CD8-positive, alpha-beta memory T cell (primary cell): Measurements from ENCODE around the gene CKAP2. TPM values are rescaled to one million over a fixed set of nuclear protein-coding genes. Genes with fewer than 3 reads are reported as not detected.
"Not testable (repeated sequence)": the region's sequence is repeated elsewhere in the genome, so short reads cannot be mapped to it uniquely, and the experiment has no call there.

Experiments
- CTCF ChIA-PET: fragments of 350-600 bp; sonication (Branson Sonifier 250); formaldehyde crosslinking; loops from one replicate; lab custom pipeline; 2021; ENCODE audit warnings: antibody characterized with exemption; lab: Charles Lee
- POLR2A ChIA-PET: fragments of 350-600 bp; sonication (Branson Sonifier 250); formaldehyde crosslinking; loops from one replicate; lab custom pipeline; 2021; ENCODE audit warnings: antibody characterized with exemption; lab: Charles Lee
- DNase-seq, 5 donors: peaks; one replicate each; pipeline versions ENCODE4 v3.0.0 to v3.0.0-alpha.2; 2020 to 2022; ENCODE audit warnings: mixed read lengths in 1 of 5
- H3K27ac ChIP-seq: one replicate; pipeline ENCODE4 v1.7.0; 2013; ENCODE audit warnings: low read depth, mild to moderate bottlenecking, low read length, moderate library complexity
- H3K27me3 ChIP-seq: 2 replicates; pipeline ENCODE4 v1.7.0; 2013; ENCODE audit warnings: low read length, mild to moderate bottlenecking; ENCODE audit not compliant: insufficient read depth, poor library complexity, severe bottlenecking
- H3K36me3 ChIP-seq: 2 replicates; pipeline ENCODE4 v1.7.0; 2013; ENCODE audit warnings: mild to moderate bottlenecking, low read length, moderate library complexity; ENCODE audit not compliant: insufficient read depth
- H3K4me1 ChIP-seq: 2 replicates; pipeline ENCODE4 v1.7.0; 2013; ENCODE audit warnings: mild to moderate bottlenecking, low read length, moderate library complexity; ENCODE audit not compliant: insufficient read depth
- H3K4me3 ChIP-seq: 2 replicates; pipeline ENCODE4 v1.7.0; 2013; ENCODE audit warnings: mild to moderate bottlenecking, low read length
- H3K9me3 ChIP-seq: 2 replicates; pipeline ENCODE4 v1.7.0; 2013; ENCODE audit warnings: mild to moderate bottlenecking, low read length
- H3K27ac Mint-ChIP-seq, 8 donors: one replicate each; pipeline ENCODE4 v1.8.0; 2020 to 2021; ENCODE audit warnings: mixed read lengths in 8 of 8, mild to moderate bottlenecking in 6 of 8, inconsistent platforms in 3 of 8, moderate library complexity in 3 of 8
- H3K27me3 Mint-ChIP-seq, 2 donors: one replicate each; pipeline ENCODE4 v1.8.0; 2020 to 2021; ENCODE audit warnings: mixed read lengths in 2 of 2, mild to moderate bottlenecking in 1 of 2, moderate library complexity in 1 of 2
- H3K36me3 Mint-ChIP-seq, 3 donors: one replicate each; pipeline ENCODE4 v1.8.0; 2020 to 2021; ENCODE audit warnings: mixed read lengths in 3 of 3, inconsistent platforms in 1 of 3, mild to moderate bottlenecking in 1 of 3
- H3K4me1 Mint-ChIP-seq, 3 donors: one replicate each; pipeline ENCODE4 v1.8.0; 2020 to 2021; ENCODE audit warnings: mixed read lengths in 3 of 3, inconsistent platforms in 1 of 3, mild to moderate bottlenecking in 1 of 3
- H3K4me3 Mint-ChIP-seq, 7 donors: one replicate each; pipeline ENCODE4 v1.8.0; 2020 to 2021; ENCODE audit warnings: mixed read lengths in 7 of 7, mild to moderate bottlenecking in 6 of 7, moderate library complexity in 4 of 7, inconsistent platforms in 2 of 7
- H3K9me3 Mint-ChIP-seq, 5 donors: one replicate each; pipeline ENCODE4 v1.8.0; 2020 to 2022; ENCODE audit warnings: mixed read lengths in 5 of 5, mild to moderate bottlenecking in 3 of 5, moderate library complexity in 2 of 5, inconsistent platforms in 1 of 5
- polyA plus RNA-seq: library from polyadenylated mRNA; unstranded; fragments of 300-500 nt; fragmentation: Illumina TruSeq; gene quantifications from one replicate; pipeline ENCODE4 v1.2.3, GENCODE V29; 2021
- total RNA-seq, 2 experiments: library from RNA; stranded (reverse); gene quantifications; one replicate each; pipeline ENCODE4 v1.2.3, GENCODE V29; 2021

Gene CKAP2
- total and polyA plus RNA-seq, 3 experiments from 2014 or later, result 12.2 to 36.1 (median 31.1) TPM

- Histone ChIP-seq H3K27me3 (no peaks in the 10 kb centered on the region), H3K27ac (peak overlapping the region; percentile 89), H3K4me1 (peaks cover 25% of the 10 kb centered on the region), H3K36me3 (no peaks in the 10 kb centered on the region), H3K9me3 (no peaks in the 10 kb centered on the region), H3K4me3 (peak overlapping the region; percentile 89)
- Mint-ChIP-seq H3K4me1 (peaks cover 31 to 60% (median 56%) of the 10 kb centered on the region in 3 donors), H3K36me3 (peaks cover 0 to 29% (median 5%) of the 10 kb centered on the region in 3 donors), H3K4me3 (peak overlapping the region; percentile 89 to 98 (median 96)), H3K27me3 (peaks cover 0 to 1% of the 10 kb centered on the region in 2 donors), H3K9me3 (no peaks in the 10 kb centered on the region), H3K27ac (peak overlapping the region; percentile 96 to 100 (median 99))
- peak in 2 of 5 donors; percentile 43 to 54 for DNase-seq
- ChIA-PET POLR2A (no interaction called here), CTCF (no interaction called here)
These were observed 839 bp upstream of the CKAP2 start for GRCh38 chr13:52454459-52454819.

- no peaks in the 10 kb centered on the region for H3K9me3 Mint-ChIP-seq
- H3K9me3 ChIP-seq, result no peaks in the 10 kb centered on the region
- peak in 4 of 5 donors; percentile 63 to 79 (median 76) for DNase-seq
- peak overlapping the region; percentile 89 to 98 (median 96) for H3K4me3 Mint-ChIP-seq
- H3K27me3 Mint-ChIP-seq, result peaks cover 0 to 1% of the 10 kb centered on the region in 2 donors
- H3K36me3 Mint-ChIP-seq, result peaks cover under 1 to 30% (median 7%) of the 10 kb centered on the region in 3 donors
- peak overlapping the region; percentile 89 for H3K4me3 ChIP-seq
- ChIA-PET CTCF (no interaction called here), POLR2A (interaction anchor here (1.4 kb wide), 1 partner anchor 197 kb away, joined by 8 read pairs; the partner anchor contains the start of gene SUGT1)
- H3K27ac ChIP-seq, result peak overlapping the region; percentile 89
- peak overlapping the region; percentile 89 to 100 (median 98) for H3K27ac Mint-ChIP-seq
- peaks cover 26 to 59% (median 54%) of the 10 kb centered on the region in 3 donors for H3K4me1 Mint-ChIP-seq
- H3K27me3 ChIP-seq, result no peaks in the 10 kb centered on the region
- H3K36me3 ChIP-seq, result no peaks in the 10 kb centered on the region
- peaks cover 24% of the 10 kb centered on the region for H3K4me1 ChIP-seq
These were observed 381 bp downstream of the CKAP2 start for GRCh38 chr13:52455677-52456041.

- Histone ChIP-seq H3K27me3 (no peaks in the 10 kb centered on the region), H3K4me3 (no peak overlapping the region), H3K27ac (no peak overlapping the region), H3K9me3 (no peaks in the 10 kb centered on the region), H3K4me1 (peaks cover 20% of the 10 kb centered on the region), H3K36me3 (peaks cover 5% of the 10 kb centered on the region)
- Mint-ChIP-seq H3K27ac (peak overlapping the region in 1 of 8 donors; percentile 55), H3K9me3 (no peaks in the 10 kb centered on the region), H3K4me1 (peaks cover 31 to 65% (median 65%) of the 10 kb centered on the region in 3 donors), H3K27me3 (peaks cover 0 to 1% of the 10 kb centered on the region in 2 donors), H3K36me3 (peaks cover 3 to 59% (median 14%) of the 10 kb centered on the region in 3 donors), H3K4me3 (no peak overlapping the region)
- ChIA-PET POLR2A (interaction anchor here (1.1 kb wide), 1 partner anchor 11 kb away, joined by 3 read pairs; no protein-coding TSS in a partner anchor), CTCF (interaction anchor here (2.0 kb wide), 1 partner anchor 9 kb away, joined by 12 read pairs; the partner anchor contains the start of gene VPS36)
- DNase-seq, result no peak
These were observed 4.4 kb downstream of the CKAP2 start for GRCh38 chr13:52459668-52460067.

GRCh38 chr13:52461265-52461664 lies 6.0 kb downstream of the CKAP2 start:
- Mint-ChIP-seq H3K36me3 (peaks cover 3 to 60% (median 14%) of the 10 kb centered on the region in 3 donors), H3K4me1 (peaks cover 25 to 57% (median 54%) of the 10 kb centered on the region in 3 donors), H3K4me3 (peak overlapping the region in 3 of 7 donors; percentile 2 to 50 (median 18)), H3K27ac (peak overlapping the region in 7 of 8 donors; percentile 25 to 69 (median 40)), H3K27me3 (no peaks in the 10 kb centered on the region), H3K9me3 (no peaks in the 10 kb centered on the region)
- Histone ChIP-seq H3K9me3 (no peaks in the 10 kb centered on the region), H3K4me1 (peaks cover 15% of the 10 kb centered on the region), H3K27me3 (no peaks in the 10 kb centered on the region), H3K27ac (no peak overlapping the region), H3K36me3 (peaks cover 5% of the 10 kb centered on the region), H3K4me3 (no peak overlapping the region)
- DNase-seq, result no peak
- CTCF ChIA-PET, result no interaction called here
- POLR2A ChIA-PET, result no interaction called here

- H3K36me3 Mint-ChIP-seq, result peaks cover 14 to 63% (median 23%) of the 10 kb centered on the region in 3 donors
- CTCF ChIA-PET, result no interaction called here
- H3K4me3 Mint-ChIP-seq, result no peak overlapping the region
These were observed 8.2 kb downstream of the CKAP2 start for GRCh38 chr13:52463526-52463925.

GRCh38 chr13:52468487-52468886 lies 13.2 kb downstream of the CKAP2 start:
- H3K36me3 ChIP-seq, H3K4me3 Mint-ChIP-seq, H3K9me3 Mint-ChIP-seq, DNase-seq, POLR2A ChIA-PET, H3K4me1 Mint-ChIP-seq, H3K27me3 ChIP-seq, H3K27me3 Mint-ChIP-seq, H3K27ac Mint-ChIP-seq, H3K4me3 ChIP-seq, H3K9me3 ChIP-seq, H3K4me1 ChIP-seq, H3K27ac ChIP-seq: not testable (repeated sequence)
- CTCF ChIA-PET, result interaction anchor here (0.9 kb wide), 1 partner anchor 18 kb away, joined by 3 read pairs; the partner anchor contains the start of gene VPS36
- peaks cover 16 to 58% (median 19%) of the 10 kb centered on the region in 3 donors for H3K36me3 Mint-ChIP-seq

More at GRCh38 chr13:52463526-52463925, 8.2 kb downstream of the CKAP2 start:
- Histone ChIP-seq H3K4me3 (no peak overlapping the region), H3K36me3 (peaks cover 5% of the 10 kb centered on the region), H3K27me3 (no peaks in the 10 kb centered on the region), H3K9me3 (no peaks in the 10 kb centered on the region), H3K4me1 (peaks cover 11% of the 10 kb centered on the region), H3K27ac (no peak overlapping the region)
- peaks cover 18 to 38% (median 38%) of the 10 kb centered on the region in 3 donors for H3K4me1 Mint-ChIP-seq
- H3K27ac Mint-ChIP-seq, result peak overlapping the region in 2 of 8 donors; percentile 36 to 73
- DNase-seq, result no peak
- H3K27me3 Mint-ChIP-seq, result no peaks in the 10 kb centered on the region
- H3K9me3 Mint-ChIP-seq, result peaks cover 0 to 2% (median 0%) of the 10 kb centered on the region in 5 donors
- POLR2A ChIA-PET, result no interaction called here

- H3K36me3 ChIP-seq, H3K4me3 ChIP-seq, CTCF ChIA-PET, H3K9me3 Mint-ChIP-seq, H3K9me3 ChIP-seq, POLR2A ChIA-PET, H3K27me3 Mint-ChIP-seq, H3K27ac Mint-ChIP-seq, H3K27ac ChIP-seq, H3K4me1 ChIP-seq, DNase-seq, H3K4me1 Mint-ChIP-seq, H3K4me3 Mint-ChIP-seq, H3K27me3 ChIP-seq, H3K36me3 Mint-ChIP-seq: not testable (repeated sequence)
These were observed 25.6 kb downstream of the CKAP2 start for GRCh38 chr13:52480677-52481428.

GRCh38 chr13:52487078-52487477 lies 31.8 kb downstream of the CKAP2 start:
- H3K9me3 Mint-ChIP-seq, H3K27ac ChIP-seq, DNase-seq, H3K4me3 Mint-ChIP-seq, H3K4me3 ChIP-seq, H3K36me3 ChIP-seq, H3K27me3 Mint-ChIP-seq, H3K9me3 ChIP-seq, H3K4me1 Mint-ChIP-seq, H3K27ac Mint-ChIP-seq, H3K36me3 Mint-ChIP-seq, CTCF ChIA-PET, H3K27me3 ChIP-seq, H3K4me1 ChIP-seq, POLR2A ChIA-PET: not testable (repeated sequence)
